K562 (cell line): ENCODE data around the gene STMP1. TPM values are rescaled to one million over a fixed set of nuclear protein-coding genes. Genes with fewer than 3 reads are reported as not detected.

Experiments
- ATAC-seq: fragments of 200-7000 bp; cut with Tn5 transposase; 3 replicates; pipeline ENCODE4 v1.9.1; 2020; ENCODE audit warnings: moderate library complexity
- BruUV-seq: library from RNA; stranded (reverse); fragments of 400-500 nt; replicated peaks from 2 replicates; lab custom pipeline; 2021; lab: Mats Ljungman, UMichigan
- CTCF ChIA-PET: fragments of 300-600 bp; formaldehyde crosslinking; extraction: SDS; loops from one replicate; lab custom pipeline; 2021; ENCODE audit warnings: low intra/inter-chr PET ratio; lab: Yijun Ruan, JAX
- POLR2A ChIA-PET: fragments of 300-600, 350-650 bp; sonication (Branson Sonifier 250); formaldehyde crosslinking; extraction: SDS; loops from one replicate; lab custom pipeline; 2021; ENCODE audit warnings: antibody characterized with exemption, inconsistent platforms; lab: Yijun Ruan, JAX
- DNase-seq, 4 experiments: peaks; one replicate each; pipeline versions ENCODE4 v3.0.0 to v3.0.0-alpha.2; 2011 to 2018; ENCODE audit warnings: low spot score in 3 of 4, mixed read lengths in 3 of 4; ENCODE audit errors: extremely low read depth in 1 of 4
- FAIRE-seq: peaks from 2 replicates; lab custom pipeline; 2011; peaks lifted over from hg19 to GRCh38; lab: Jason Lieb, UNC
- H2AFZ ChIP-seq: 2 replicates; pipeline ENCODE4 v1.6.0; 2011; ENCODE audit warnings: low read depth, low read length, control low read depth, inconsistent platforms
- H3K27ac ChIP-seq: fragments of 200-600 bp; 3 replicates; pipeline ENCODE4 v1.8.0; 2011; ENCODE audit warnings: low read depth, mild to moderate bottlenecking, control low read depth, inconsistent platforms, low read length, moderate library complexity, mixed read lengths; ENCODE audit errors: extremely low read depth
- H3K27me3 ChIP-seq, 2 experiments: fragments of 300-600 bp in 1 of 2; 2 replicates in 1 of 2; 3 replicates in 1 of 2; pipeline versions ENCODE4 v1.6.0 to v1.8.0; 2011; ENCODE audit warnings: inconsistent platforms in 2 of 2, low read length in 2 of 2, mild to moderate bottlenecking in 1 of 2, mixed read lengths in 1 of 2, moderate library complexity in 1 of 2; ENCODE audit not compliant: control insufficient read depth in 2 of 2, insufficient read depth in 2 of 2
- H3K36me3 ChIP-seq: fragments of 300-600 bp; 3 replicates; pipeline ENCODE4 v1.8.0; 2011; ENCODE audit warnings: mild to moderate bottlenecking, low read length, inconsistent platforms; ENCODE audit not compliant: control insufficient read depth, insufficient read depth
- H3K4me1 ChIP-seq, 2 experiments: fragments of 200-600 bp in 1 of 2; replicated peaks in 1 of 2; 2 replicates in 1 of 2; 3 replicates in 1 of 2; pipeline versions ENCODE4 v1.5.1 to v1.8.0; 2011; ENCODE audit warnings: inconsistent platforms in 2 of 2, low read length in 2 of 2, mild to moderate bottlenecking in 1 of 2, mixed read lengths in 1 of 2, moderate library complexity in 1 of 2; ENCODE audit not compliant: control insufficient read depth in 2 of 2, insufficient read depth in 2 of 2
- H3K4me2 ChIP-seq: 2 replicates; pipeline ENCODE4 v1.6.1; 2011; ENCODE audit warnings: low read length, control low read depth, inconsistent platforms, mixed read lengths; ENCODE audit not compliant: insufficient read depth
- H3K4me3 ChIP-seq: fragments of 200-600 bp; sonication (generic), shearing (Covaris generic); 2 replicates; pipeline ENCODE4 v1.5.1; 2016; ENCODE audit warnings: control low read depth, inconsistent platforms
- H3K79me2 ChIP-seq: fragments of 200-600 bp; 3 replicates; pipeline ENCODE4 v1.8.0; 2011; ENCODE audit warnings: low read length, inconsistent platforms; ENCODE audit not compliant: control insufficient read depth, insufficient read depth
- H3K9ac ChIP-seq, 2 experiments: 2 replicates each; pipeline versions ENCODE4 v1.6.0 to v1.6.1; 2011; ENCODE audit warnings: low read depth in 2 of 2, low read length in 2 of 2, control low read depth in 1 of 2, inconsistent platforms in 1 of 2, mild to moderate bottlenecking in 1 of 2, mixed read lengths in 1 of 2; ENCODE audit not compliant: insufficient read depth in 1 of 2
- H3K9me1 ChIP-seq: one replicate; pipeline ENCODE4 v1.6.0; 2011; ENCODE audit warnings: inconsistent platforms, mild to moderate bottlenecking, low read length, moderate library complexity; ENCODE audit not compliant: control insufficient read depth, insufficient read depth
- H3K9me3 ChIP-seq: replicated peaks from 2 replicates; pipeline ENCODE4 v1.5.1; 2011; ENCODE audit warnings: low read depth, low read length, inconsistent platforms; ENCODE audit not compliant: control insufficient read depth, insufficient read depth
- H4K20me1 ChIP-seq: replicated peaks from 2 replicates; pipeline ENCODE4 v1.6.1; 2011; ENCODE audit warnings: low read length, inconsistent platforms, mixed read lengths; ENCODE audit not compliant: control insufficient read depth, insufficient read depth
- ELK1 ChIP-seq: sonication (generic); formaldehyde crosslinking; IDR thresholded peaks from 2 replicates; pipeline ENCODE4 v1.8.1; 2022; ENCODE audit warnings: missing genetic modification reagents
- FOXP4 ChIP-seq: sonication (generic); formaldehyde crosslinking; IDR thresholded peaks from 2 replicates; pipeline ENCODE4 v1.8.0; 2022; ENCODE audit warnings: mild to moderate bottlenecking, missing genetic modification reagents, borderline replicate concordance
- GATAD2B ChIP-seq: fragments of 450-650 bp; IDR thresholded peaks from 2 replicates; pipeline ENCODE4 v1.6.1; 2017; ENCODE audit warnings: mild to moderate bottlenecking, borderline replicate concordance
- MCM2 ChIP-seq: fragments of 450-650 bp; IDR thresholded peaks from 2 replicates; pipeline ENCODE4 v1.6.1; 2017; ENCODE audit warnings: low read depth, mild to moderate bottlenecking
- RBBP5 ChIP-seq: fragments of 200-600 bp; sonication (generic); IDR thresholded peaks from 2 replicates; pipeline ENCODE4 v1.6.1; 2012; ENCODE audit warnings: borderline replicate concordance, mild to moderate bottlenecking, low read length, control low read depth, inconsistent platforms; ENCODE audit not compliant: insufficient read depth, poor library complexity, severe bottlenecking
- RREB1 ChIP-seq: fragments of 250-450 bp; sonication (Bioruptor Pico); IDR thresholded peaks from 2 replicates; pipeline ENCODE4 v1.4.0; 2020
- SMARCB1 ChIP-seq: IDR thresholded peaks from 2 replicates; pipeline ENCODE4 v1.6.1; 2011; ENCODE audit warnings: improper control_type of control experiment, low read depth; ENCODE audit not compliant: insufficient read length
- SP1 ChIP-seq: sonication (generic); formaldehyde crosslinking; IDR thresholded peaks from 2 replicates; pipeline ENCODE4 v1.8.1; 2022; ENCODE audit warnings: mild to moderate bottlenecking, missing genetic modification reagents
- ZNF3 ChIP-seq: fragments of 250-450 bp; sonication (Bioruptor Pico); IDR thresholded peaks from 2 replicates; pipeline ENCODE4 v1.5.0; 2021; ENCODE audit warnings: mild to moderate bottlenecking, moderate library complexity
- ZNF354B ChIP-seq: fragments of 250-450 bp; sonication (Bioruptor Pico); IDR thresholded peaks from 2 replicates; pipeline ENCODE4 v1.4.0; 2020
- ZNF655 ChIP-seq: fragments of 250-450 bp; sonication (Bioruptor Pico); IDR thresholded peaks from 2 replicates; pipeline ENCODE4 v1.5.0; 2021
- WGBS: fragments of 100-300 bp; shearing (Covaris generic); methylation state at CpG from one replicate; pipeline ENCODE4 v1.1.6; 2016; ENCODE audit warnings: low coverage, mixed read lengths; ENCODE audit not compliant: insufficient coverage; ENCODE audit errors: missing lambda C conversion rate; 5-methylcytosine and 5-hydroxymethylcytosine counted together
- in situ Hi-C: fragments of 300-500 bp; cut with MboI; formaldehyde crosslinking; loops from 4 replicates; pipeline ENCODE4 v1.15.0; 2018; ENCODE audit warnings: inconsistent platforms, mixed read lengths
- intact Hi-C: fragments of 100-400 bp; cut with micrococcal nuclease; formaldehyde crosslinking; loops from 2 replicates; pipeline ENCODE4 v1.14.2; 2022
- polyA plus RNA-seq, 8 experiments: library from polyadenylated mRNA; depleted of rRNA in 4 of 8; stranded (reverse) in 5 of 8; unstranded in 3 of 8; fragments of >200 nt; fragmentation: Nextera tagmentation in 2 of 8; fragmentation: Illumina TruSeq in 1 of 8; extraction: Ambion mirVana in 2 of 8; extraction: Trizol in 1 of 8; gene quantifications; 2 replicates each; pipeline versions ENCODE4 v1.2.1 to v1.2.3, GENCODE V29; 2011 to 2014; ENCODE audit warnings: inconsistent platforms in 1 of 8, missing spikeins in 1 of 8
- total RNA-seq, 7 experiments: library from RNA; depleted of rRNA in 6 of 7; stranded (reverse); fragments of >200 nt in 6 of 7; fragmentation: Illumina TruSeq in 2 of 7; extraction: Trizol in 2 of 7; gene quantifications; 2 replicates each; pipeline versions ENCODE4 v1.2.1 to v1.2.3, GENCODE V29; 2011 to 2021; ENCODE audit warnings: low replicate concordance in 1 of 7

Gene STMP1
- total and polyA plus RNA-seq, 9 of the 15 experiments (the other 6 are each of a cell fraction or from before 2014, with no cell fraction given) = 10.6 to 249 (median 56.8) TPM

- no peaks in the 10 kb centered on the region for H4K20me1 ChIP-seq
- peaks cover 15 to 26% of the 10 kb centered on the region in 2 experiments; a peak in 4 of 5 replicates for H3K27me3 ChIP-seq
- peak overlapping the region; percentile 57 for H2AFZ ChIP-seq
- peak overlapping the region in 1 of 2 experiments; percentile 32; a peak in 1 of 4 replicates for H3K9ac ChIP-seq
- in situ Hi-C loops = no loop called here
- H3K4me3 ChIP-seq = no peak overlapping the region
- H3K4me1 ChIP-seq = peaks cover 0 to 10% of the 10 kb centered on the region in 2 experiments; a peak in 4 of 5 replicates
- 29% methylated on average over 21 of the region's 21 CpGs for WGBS
- H3K9me3 ChIP-seq = no peaks in the 10 kb centered on the region
- peak overlapping the region; percentile 33; the same call in 1 of the 2 replicates for H3K4me2 ChIP-seq
- H3K27ac ChIP-seq = no peak overlapping the region
- CTCF ChIA-PET = no interaction called here
- H3K79me2 ChIP-seq = no peaks in the 10 kb centered on the region
- H3K36me3 ChIP-seq = no peaks in the 10 kb centered on the region
- TF ChIP-seq SP1 (CRISPR knock-in tag) = no peak
- TF ChIP-seq RREB1 = 0 out of 2 replicates have a peak, but pooled peaks have one; percentile 21
- TF ChIP-seq ZNF3 (CRISPR knock-in tag) = no peak
- TF ChIP-seq SMARCB1 = no peak
- TF ChIP-seq MCM2 = no peak
- TF ChIP-seq ZNF655 (CRISPR knock-in tag) = no peak
- peak; percentile 51 for TF ChIP-seq RBBP5
- TF ChIP-seq GATAD2B = no peak
- no peak for TF ChIP-seq FOXP4
- TF ChIP-seq ELK1 = no peak
- TF ChIP-seq ZNF354B (CRISPR knock-in tag) = no peak
- TF ChIP-seq, all 486 proteins: peak for 2
- POLR2A ChIA-PET = interaction anchor here (0.8 to 1.1 kb wide), 2 partner anchors 13 to 15 kb away, joined by 3 to 4 read pairs; no protein-coding TSS in a partner anchor
- H3K9me1 ChIP-seq = no peaks in the 10 kb centered on the region
- no peak for FAIRE-seq
- no TSS peak for BruUV-seq
- 0 out of 3 replicates have a peak, but pooled peaks have one; percentile 10 for ATAC-seq
- intact Hi-C loops = no loop called here
- DNase-seq = no peak
Observed at GRCh38 chr7:135721198-135721820, 59.0 kb downstream of the STMP1 start.
